ENCODE data around the gene ABHD1. TPM values are rescaled to one million over a fixed set of nuclear protein-coding genes. Genes with fewer than 3 reads are reported as not detected.
"Not testable (repeated sequence)": the region's sequence is repeated elsewhere in the genome, so short reads cannot be mapped to it uniquely, and the experiment has no call there.

The ABHD1 gene
- total RNA-seq (ENCODE audit: low replicate concordance), result 0.12 and 0.51 TPM in 2 replicates
- long read RNA-seq, result 0 reads

DNA sequence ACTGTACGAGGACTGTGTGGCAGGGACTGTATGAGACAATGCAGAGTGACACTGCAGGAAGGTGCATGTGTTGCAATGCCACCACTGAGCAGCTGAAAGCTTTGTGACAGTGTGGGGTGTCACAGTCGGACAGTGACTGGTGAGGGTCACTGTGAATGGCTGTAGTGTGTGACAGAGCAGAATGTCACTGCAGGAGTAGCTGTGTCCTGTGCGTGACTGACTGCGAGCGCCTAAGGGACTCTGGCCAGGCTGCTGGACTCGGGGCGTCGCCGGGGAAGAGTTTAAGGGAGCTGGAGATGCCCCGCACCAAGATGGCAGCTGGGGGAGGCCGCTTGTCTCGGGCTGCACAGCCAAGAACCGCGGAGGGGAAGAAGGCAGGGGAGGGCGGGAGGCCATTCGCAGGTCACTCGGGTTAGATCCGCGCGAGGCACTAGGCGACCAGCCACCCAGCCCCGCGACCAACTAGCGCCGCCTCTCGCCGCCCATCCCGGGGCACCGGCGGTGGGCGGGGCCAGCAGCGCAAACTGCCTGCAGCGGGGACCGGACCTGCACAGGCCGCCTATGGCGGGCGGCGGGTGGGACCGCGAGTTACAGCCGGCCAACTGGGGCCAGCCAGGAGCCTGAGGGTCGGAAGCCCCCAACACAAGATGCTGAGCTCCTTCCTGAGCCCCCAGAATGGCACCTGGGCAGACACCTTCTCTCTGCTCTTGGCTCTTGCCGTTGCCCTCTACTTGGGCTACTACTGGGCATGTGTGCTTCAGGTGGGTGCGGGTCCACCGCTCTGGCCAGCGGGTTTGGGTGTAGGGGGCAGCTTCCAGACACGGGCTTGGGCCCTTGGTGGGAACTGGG lies at the start of gene ABHD1:
Gene ABHD1, plus strand, starts transcription at position 514 of the 849 bp plus-strand sequence. Its CDS starts 134 bp downstream, at position 648.
- Mint-ChIP-seq H3K9me3 (no peaks in the 10 kb centered on the region), H3K4me1 (ENCODE audit: unreplicated experiment) (peaks cover 13% of the 10 kb centered on the region), H3K36me3 (no peaks in the 10 kb centered on the region), H3K4me3 (peak within 1 kb of the TSS; percentile 89), H3K27me3 (peaks cover 51% of the 10 kb centered on the region), H3K27ac (no peak within 1 kb of the TSS)
- no peak for DNase-seq (ENCODE audit: extremely low spot score, unreplicated experiment)
- TF ChIP-seq, protein P1, sequence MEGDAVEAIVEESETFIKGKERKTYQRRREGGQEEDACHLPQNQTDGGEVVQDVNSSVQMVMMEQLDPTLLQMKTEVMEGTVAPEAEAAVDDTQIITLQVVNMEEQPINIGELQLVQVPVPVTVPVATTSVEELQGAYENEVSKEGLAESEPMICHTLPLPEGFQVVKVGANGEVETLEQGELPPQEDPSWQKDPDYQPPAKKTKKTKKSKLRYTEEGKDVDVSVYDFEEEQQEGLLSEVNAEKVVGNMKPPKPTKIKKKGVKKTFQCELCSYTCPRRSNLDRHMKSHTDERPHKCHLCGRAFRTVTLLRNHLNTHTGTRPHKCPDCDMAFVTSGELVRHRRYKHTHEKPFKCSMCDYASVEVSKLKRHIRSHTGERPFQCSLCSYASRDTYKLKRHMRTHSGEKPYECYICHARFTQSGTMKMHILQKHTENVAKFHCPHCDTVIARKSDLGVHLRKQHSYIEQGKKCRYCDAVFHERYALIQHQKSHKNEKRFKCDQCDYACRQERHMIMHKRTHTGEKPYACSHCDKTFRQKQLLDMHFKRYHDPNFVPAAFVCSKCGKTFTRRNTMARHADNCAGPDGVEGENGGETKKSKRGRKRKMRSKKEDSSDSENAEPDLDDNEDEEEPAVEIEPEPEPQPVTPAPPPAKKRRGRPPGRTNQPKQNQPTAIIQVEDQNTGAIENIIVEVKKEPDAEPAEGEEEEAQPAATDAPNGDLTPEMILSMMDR (conservative IDR thresholded peaks at IDR 0.05), result no peak

- TF ChIP-seq, protein P1 (conservative IDR thresholded peaks at IDR 0.05), result no peak
- Mint-ChIP-seq H3K9me3 (no peaks in the 10 kb centered on the region), H3K27me3 (peaks cover 21% of the 10 kb centered on the region), H3K27ac (no peak overlapping the region), H3K4me3 (peak overlapping the region; percentile 68), H3K4me1 (ENCODE audit: unreplicated experiment) (peaks cover 50% of the 10 kb centered on the region), H3K36me3 (peaks cover 5% of the 10 kb centered on the region)
- DNase-seq (ENCODE audit: extremely low spot score, unreplicated experiment), result no peak
Observed at GRCh38 chr2:27074738-27075565, 48.7 kb upstream of the ABHD1 start.

GRCh38 chr2:27075566-27075871 lies 48.1 kb upstream of the ABHD1 start:
- Mint-ChIP-seq H3K4me1 (ENCODE audit: unreplicated experiment) (peaks cover 52% of the 10 kb centered on the region), H3K27me3 (peaks cover 21% of the 10 kb centered on the region)
- H3K4me3 Mint-ChIP-seq; DNase-seq (ENCODE audit: extremely low spot score, unreplicated experiment); H3K36me3 Mint-ChIP-seq; H3K9me3 Mint-ChIP-seq; H3K27ac Mint-ChIP-seq: not testable (repeated sequence)

- H3K9me3 Mint-ChIP-seq, result no peaks in the 10 kb centered on the region
- TF ChIP-seq, protein P1 (conservative IDR thresholded peaks at IDR 0.05), result no peak
- H3K27ac Mint-ChIP-seq, result peak overlapping the region; percentile 34
- H3K4me1 Mint-ChIP-seq (ENCODE audit: unreplicated experiment), result peaks cover 59% of the 10 kb centered on the region
- DNase-seq (ENCODE audit: extremely low spot score, unreplicated experiment), result no peak
- peaks cover 3% of the 10 kb centered on the region for H3K36me3 Mint-ChIP-seq
- H3K27me3 Mint-ChIP-seq, result peaks cover 21% of the 10 kb centered on the region
- H3K4me3 Mint-ChIP-seq, result peak overlapping the region; percentile 35
Observed at GRCh38 chr2:27076323-27076722, 47.3 kb upstream of the ABHD1 start.

DNA sequence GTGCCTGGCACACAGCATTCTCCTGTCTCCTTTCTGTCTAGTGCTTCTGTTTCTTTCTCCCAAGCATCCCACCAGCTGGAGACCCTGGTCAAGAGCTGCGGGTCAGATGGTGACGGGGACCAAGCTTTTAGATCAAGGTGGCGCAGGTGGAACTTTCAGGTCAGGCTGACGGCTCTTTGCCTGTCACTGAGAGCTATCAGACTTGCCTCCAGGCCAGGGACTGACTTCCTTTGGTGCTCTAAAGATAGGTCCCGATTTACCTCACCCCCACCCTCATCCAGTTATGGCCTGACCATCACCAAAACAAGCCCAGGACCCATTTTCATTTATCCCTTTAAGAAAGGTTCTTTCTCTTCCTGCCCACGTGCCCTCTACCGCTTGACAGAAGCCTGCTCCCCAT lies 46.4 kb upstream of the ABHD1 start:
- Mint-ChIP-seq H3K27ac (no peak overlapping the region), H3K9me3 (no peaks in the 10 kb centered on the region), H3K36me3 (peaks cover 5% of the 10 kb centered on the region), H3K4me1 (ENCODE audit: unreplicated experiment) (peaks cover 63% of the 10 kb centered on the region), H3K27me3 (peaks cover 21% of the 10 kb centered on the region), H3K4me3 (no peak overlapping the region)
- DNase-seq (ENCODE audit: extremely low spot score, unreplicated experiment), result no peak
- TF ChIP-seq, protein P1 (conservative IDR thresholded peaks at IDR 0.05), result no peak

Data from type B pancreatic cell (in vitro differentiated cells).